Esophagus muscularis mucosa (tissue), 3 donors: ENCODE measurements around the gene MAP2K5.

Experiments
- CTCF ChIP-seq, 3 experiments: fragments of 200-600 bp in 2 of 3; fragments of 450-650 bp in 1 of 3; sonication (generic) in 2 of 3; IDR thresholded peaks; one replicate each; pipeline ENCODE4 v1.5.1; 2017 to 2019; ENCODE audit warnings: antibody characterized with exemption in 3 of 3, mild to moderate bottlenecking in 2 of 3, moderate library complexity in 1 of 3
- POLR2A ChIP-seq: fragments of 450-650 bp; IDR thresholded peaks from one replicate; pipeline ENCODE4 v1.6.1; 2017; ENCODE audit warnings: antibody characterized with exemption, moderate library complexity, mild to moderate bottlenecking, low read depth
- POLR2AphosphoS5 ChIP-seq, 2 donors: sonication (generic); formaldehyde crosslinking; IDR thresholded peaks; one replicate each; pipeline ENCODE4 v1.6.1; 2017; ENCODE audit warnings: antibody characterized with exemption in 2 of 2

DNA sequence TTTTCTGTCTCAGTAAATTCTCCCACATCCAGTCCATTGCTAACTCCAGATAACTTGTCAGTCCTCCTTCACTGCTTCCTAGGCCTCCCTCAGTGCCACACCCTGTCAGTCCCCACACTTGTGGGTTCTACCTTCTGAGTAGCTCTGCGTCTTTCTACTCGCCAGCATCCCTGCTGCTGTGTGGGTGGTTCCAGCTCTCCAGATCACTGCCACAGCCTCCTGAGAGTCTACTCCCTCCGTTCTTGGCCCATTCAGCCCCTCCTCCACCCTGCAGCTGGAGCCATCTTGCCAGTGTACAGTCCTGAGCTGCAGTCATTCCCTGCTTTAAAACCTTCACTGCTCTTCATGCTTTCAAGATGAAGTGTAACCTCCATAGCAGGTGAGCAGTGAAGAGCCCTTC, 45.3 kb downstream of the MAP2K5 start:
- TF ChIP-seq CTCF (IDR thresholded peaks at IDR 0.05) (no peak), POLR2A (no peak), POLR2AphosphoS5 (IDR thresholded peaks at IDR 0.05) (no peak)
